HepG2 (cell line): Measurements from ENCODE around the gene HTRA2. TPM values are rescaled to one million over a fixed set of nuclear protein-coding genes. Genes with fewer than 3 reads are reported as not detected.

Experiments
- BCL6 ChIP-seq: IDR thresholded peaks from 2 replicates; pipeline ENCODE4 v1.6.1; 2016; ENCODE audit warnings: missing genetic modification reagents, missing compliant biosample characterization
- GABPB1 ChIP-seq: IDR thresholded peaks from 2 replicates; pipeline ENCODE4 v1.6.1; 2016; ENCODE audit warnings: mild to moderate bottlenecking, missing genetic modification reagents, moderate library complexity, missing compliant biosample characterization
- HDAC1 ChIP-seq: sonication (generic); formaldehyde crosslinking; IDR thresholded peaks from 2 replicates; pipeline ENCODE4 v1.5.1; 2020; ENCODE audit warnings: mild to moderate bottlenecking, missing genetic modification reagents
- KLF13 ChIP-seq: sonication (generic); formaldehyde crosslinking; IDR thresholded peaks from 2 replicates; pipeline ENCODE4 v1.4.0; 2020; ENCODE audit warnings: mild to moderate bottlenecking, missing genetic modification reagents
- MTF1 ChIP-seq: sonication (generic); formaldehyde crosslinking; IDR thresholded peaks from 2 replicates; pipeline ENCODE4 v1.5.0; 2020; ENCODE audit warnings: missing genetic modification reagents
- NR2C2 ChIP-seq: sonication (generic); formaldehyde crosslinking; IDR thresholded peaks from 2 replicates; pipeline ENCODE4 v1.4.0; 2020; ENCODE audit warnings: missing genetic modification reagents, mild to moderate bottlenecking, moderate library complexity, borderline replicate concordance
- THYN1 ChIP-seq: sonication (generic); formaldehyde crosslinking; IDR thresholded peaks from 2 replicates; pipeline ENCODE4 v1.8.1; 2023; ENCODE audit warnings: low read depth, mild to moderate bottlenecking, moderate library complexity, missing genetic modification reagents, borderline replicate concordance
- ZBTB38 ChIP-seq: sonication (generic); formaldehyde crosslinking; IDR thresholded peaks from 2 replicates; pipeline ENCODE4 v1.5.1; 2020; ENCODE audit warnings: mild to moderate bottlenecking, missing genetic modification reagents
- ZNF253 ChIP-seq: sonication (generic); formaldehyde crosslinking; IDR thresholded peaks from 2 replicates; pipeline ENCODE4 v1.8.0; 2022; ENCODE audit warnings: mild to moderate bottlenecking, missing genetic modification reagents, borderline replicate concordance
- ZNF761 ChIP-seq: sonication (generic); formaldehyde crosslinking; conservative IDR thresholded peaks from 2 replicates; pipeline ENCODE4 v1.4.0; 2020; ENCODE audit warnings: mild to moderate bottlenecking, missing genetic modification reagents
- ZSCAN31 ChIP-seq: sonication (generic); formaldehyde crosslinking; IDR thresholded peaks from 2 replicates; pipeline ENCODE4 v1.5.0; 2020; ENCODE audit warnings: low read depth, mild to moderate bottlenecking, missing genetic modification reagents
- polyA plus RNA-seq, 8 experiments: library from polyadenylated mRNA; depleted of rRNA in 3 of 8; stranded (reverse) in 7 of 8; unstranded in 1 of 8; fragments of >200 nt; fragmentation: Illumina TruSeq in 4 of 8; extraction: Trizol in 4 of 8; gene quantifications; 2 replicates each; pipeline versions ENCODE4 v1.2.1 to v1.2.3, GENCODE V29; 2011 to 2016; ENCODE audit warnings: low read depth in 4 of 8, missing spikeins in 1 of 8, mixed read lengths in 1 of 8; ENCODE audit not compliant: insufficient read depth in 1 of 8
- total RNA-seq, 5 experiments: library from RNA; depleted of rRNA; stranded (reverse); fragments of >200 nt; fragmentation: Illumina TruSeq; extraction: Trizol; gene quantifications; 2 replicates each; pipeline ENCODE4 v1.2.3, GENCODE V29; 2016; ENCODE audit warnings: low read depth in 1 of 5
- TF ChIP-seq, protein P1 (sequence below): sonication (generic); formaldehyde crosslinking; IDR thresholded peaks from 2 replicates; pipeline ENCODE4 v1.8.0; 2022; ENCODE audit warnings: mild to moderate bottlenecking, missing genetic modification reagents
- TF ChIP-seq, protein P2 (sequence below): sonication (generic); formaldehyde crosslinking; IDR thresholded peaks from 2 replicates; pipeline ENCODE4 v1.5.0; 2020; ENCODE audit warnings: mild to moderate bottlenecking, missing genetic modification reagents
- TF ChIP-seq, protein P3 (sequence below): sonication (generic); formaldehyde crosslinking; IDR thresholded peaks from 2 replicates; pipeline ENCODE4 v1.4.0; 2020; ENCODE audit warnings: missing genetic modification reagents
- TF ChIP-seq, protein P4 (sequence below): conservative IDR thresholded peaks from 2 replicates; pipeline ENCODE4 v1.6.1; 2018; ENCODE audit warnings: missing genetic modification reagents
- TF ChIP-seq, protein P5 (sequence below): sonication (generic); formaldehyde crosslinking; IDR thresholded peaks from 2 replicates; pipeline ENCODE4 v1.5.1; 2020; ENCODE audit warnings: mild to moderate bottlenecking, missing genetic modification reagents, moderate library complexity

Gene HTRA2
- total and polyA plus RNA-seq, 2 of the 13 experiments (the other 11 are each of a cell fraction or from before 2014, with no cell fraction given), result 47.7 to 50.3 TPM

DNA sequence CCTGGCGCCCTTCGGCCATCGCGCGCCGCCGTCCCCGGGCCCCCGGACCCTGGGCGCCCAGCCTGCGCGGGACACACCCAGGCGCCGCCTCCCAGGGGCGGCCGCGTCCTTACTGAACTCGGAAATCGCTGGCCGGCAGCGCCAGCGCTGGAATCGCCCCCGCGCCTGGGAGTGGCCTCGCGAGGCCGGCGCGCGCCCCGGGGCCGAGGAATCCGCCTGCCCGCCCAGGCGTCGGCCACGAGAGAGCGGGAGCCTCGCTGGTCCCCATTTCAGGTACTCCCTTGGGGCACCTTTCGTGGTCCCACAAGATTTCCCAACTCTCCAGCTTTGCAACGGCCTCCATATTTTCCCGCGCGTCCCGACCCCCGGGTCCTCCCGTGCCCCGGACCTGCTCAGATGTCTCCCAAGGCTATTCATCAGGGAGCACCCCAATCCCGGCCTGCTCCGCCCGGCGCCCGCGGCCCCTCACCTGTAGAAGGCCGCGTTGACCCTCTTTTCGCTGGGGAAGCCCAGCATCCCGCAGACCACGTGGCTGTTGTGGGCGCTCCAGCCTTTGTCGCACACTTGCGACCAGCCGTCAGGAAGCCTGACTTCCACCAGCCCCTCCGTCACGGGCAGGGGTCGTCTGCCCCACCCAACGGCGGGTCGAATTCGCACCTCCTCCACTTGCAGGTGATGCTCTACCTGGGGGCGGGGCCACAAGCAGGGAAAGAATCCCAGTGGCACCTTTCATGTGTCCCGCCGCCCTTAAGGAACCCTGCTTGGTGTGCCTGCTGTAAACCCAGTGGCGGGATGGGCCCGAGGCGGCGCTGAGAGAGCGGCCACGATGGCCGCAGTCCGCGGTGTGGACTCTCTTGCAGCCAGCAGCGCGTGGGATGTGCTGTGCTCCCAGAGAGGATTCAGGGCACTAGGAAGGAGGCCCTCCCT, 19.4 kb downstream of the HTRA2 start (continued):
- TF ChIP-seq, protein P1, sequence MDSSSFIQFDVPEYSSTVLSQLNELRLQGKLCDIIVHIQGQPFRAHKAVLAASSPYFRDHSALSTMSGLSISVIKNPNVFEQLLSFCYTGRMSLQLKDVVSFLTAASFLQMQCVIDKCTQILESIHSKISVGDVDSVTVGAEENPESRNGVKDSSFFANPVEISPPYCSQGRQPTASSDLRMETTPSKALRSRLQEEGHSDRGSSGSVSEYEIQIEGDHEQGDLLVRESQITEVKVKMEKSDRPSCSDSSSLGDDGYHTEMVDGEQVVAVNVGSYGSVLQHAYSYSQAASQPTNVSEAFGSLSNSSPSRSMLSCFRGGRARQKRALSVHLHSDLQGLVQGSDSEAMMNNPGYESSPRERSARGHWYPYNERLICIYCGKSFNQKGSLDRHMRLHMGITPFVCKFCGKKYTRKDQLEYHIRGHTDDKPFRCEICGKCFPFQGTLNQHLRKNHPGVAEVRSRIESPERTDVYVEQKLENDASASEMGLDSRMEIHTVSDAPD (CRISPR knock-in tag), result no peak
- peak; percentile 64 for TF ChIP-seq GABPB1 (CRISPR knock-in tag)
- TF ChIP-seq ZNF253 (CRISPR knock-in tag), result 0 out of 2 replicates have a peak, but pooled peaks have one; percentile 42
- TF ChIP-seq MTF1 (CRISPR knock-in tag), result no peak
- TF ChIP-seq, protein P2, sequence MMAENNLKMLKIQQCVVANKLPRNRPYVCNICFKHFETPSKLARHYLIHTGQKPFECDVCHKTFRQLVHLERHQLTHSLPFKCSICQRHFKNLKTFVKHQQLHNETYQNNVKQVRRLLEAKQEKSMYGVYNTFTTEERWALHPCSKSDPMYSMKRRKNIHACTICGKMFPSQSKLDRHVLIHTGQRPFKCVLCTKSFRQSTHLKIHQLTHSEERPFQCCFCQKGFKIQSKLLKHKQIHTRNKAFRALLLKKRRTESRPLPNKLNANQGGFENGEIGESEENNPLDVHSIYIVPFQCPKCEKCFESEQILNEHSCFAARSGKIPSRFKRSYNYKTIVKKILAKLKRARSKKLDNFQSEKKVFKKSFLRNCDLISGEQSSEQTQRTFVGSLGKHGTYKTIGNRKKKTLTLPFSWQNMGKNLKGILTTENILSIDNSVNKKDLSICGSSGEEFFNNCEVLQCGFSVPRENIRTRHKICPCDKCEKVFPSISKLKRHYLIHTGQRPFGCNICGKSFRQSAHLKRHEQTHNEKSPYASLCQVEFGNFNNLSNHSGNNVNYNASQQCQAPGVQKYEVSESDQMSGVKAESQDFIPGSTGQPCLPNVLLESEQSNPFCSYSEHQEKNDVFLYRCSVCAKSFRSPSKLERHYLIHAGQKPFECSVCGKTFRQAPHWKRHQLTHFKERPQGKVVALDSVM (CRISPR knock-in tag), result 0 out of 2 replicates have a peak, but pooled peaks have one; percentile 43
- no peak for TF ChIP-seq KLF13 (CRISPR knock-in tag)
- 0 out of 2 replicates have a peak, but pooled peaks have one; percentile 18 for TF ChIP-seq ZBTB38 (CRISPR knock-in tag)
- peak; percentile 64; the same call in 1 of the 2 replicates for TF ChIP-seq ZSCAN31 (CRISPR knock-in tag)
- TF ChIP-seq BCL6 (CRISPR knock-in tag), result 0 out of 2 replicates have a peak, but pooled peaks have one; percentile 5
- no peak for TF ChIP-seq ZNF761 (CRISPR knock-in tag)
- peak; percentile 33; the same call in 1 of the 2 replicates for TF ChIP-seq NR2C2 (CRISPR knock-in tag)
- TF ChIP-seq, protein P3, sequence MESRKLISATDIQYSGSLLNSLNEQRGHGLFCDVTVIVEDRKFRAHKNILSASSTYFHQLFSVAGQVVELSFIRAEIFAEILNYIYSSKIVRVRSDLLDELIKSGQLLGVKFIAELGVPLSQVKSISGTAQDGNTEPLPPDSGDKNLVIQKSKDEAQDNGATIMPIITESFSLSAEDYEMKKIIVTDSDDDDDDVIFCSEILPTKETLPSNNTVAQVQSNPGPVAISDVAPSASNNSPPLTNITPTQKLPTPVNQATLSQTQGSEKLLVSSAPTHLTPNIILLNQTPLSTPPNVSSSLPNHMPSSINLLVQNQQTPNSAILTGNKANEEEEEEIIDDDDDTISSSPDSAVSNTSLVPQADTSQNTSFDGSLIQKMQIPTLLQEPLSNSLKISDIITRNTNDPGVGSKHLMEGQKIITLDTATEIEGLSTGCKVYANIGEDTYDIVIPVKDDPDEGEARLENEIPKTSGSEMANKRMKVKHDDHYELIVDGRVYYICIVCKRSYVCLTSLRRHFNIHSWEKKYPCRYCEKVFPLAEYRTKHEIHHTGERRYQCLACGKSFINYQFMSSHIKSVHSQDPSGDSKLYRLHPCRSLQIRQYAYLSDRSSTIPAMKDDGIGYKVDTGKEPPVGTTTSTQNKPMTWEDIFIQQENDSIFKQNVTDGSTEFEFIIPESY (CRISPR knock-in tag), result peak; percentile 85
- TF ChIP-seq, protein P4, sequence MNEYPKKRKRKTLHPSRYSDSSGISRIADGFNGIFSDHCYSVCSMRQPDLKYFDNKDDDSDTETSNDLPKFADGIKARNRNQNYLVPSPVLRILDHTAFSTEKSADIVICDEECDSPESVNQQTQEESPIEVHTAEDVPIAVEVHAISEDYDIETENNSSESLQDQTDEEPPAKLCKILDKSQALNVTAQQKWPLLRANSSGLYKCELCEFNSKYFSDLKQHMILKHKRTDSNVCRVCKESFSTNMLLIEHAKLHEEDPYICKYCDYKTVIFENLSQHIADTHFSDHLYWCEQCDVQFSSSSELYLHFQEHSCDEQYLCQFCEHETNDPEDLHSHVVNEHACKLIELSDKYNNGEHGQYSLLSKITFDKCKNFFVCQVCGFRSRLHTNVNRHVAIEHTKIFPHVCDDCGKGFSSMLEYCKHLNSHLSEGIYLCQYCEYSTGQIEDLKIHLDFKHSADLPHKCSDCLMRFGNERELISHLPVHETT (CRISPR knock-in tag), result peak; percentile 49; the same call in 1 of the 2 replicates
- TF ChIP-seq HDAC1, result peak; percentile 33
- no peak for TF ChIP-seq THYN1 (CRISPR knock-in tag)
- TF ChIP-seq, protein P5, sequence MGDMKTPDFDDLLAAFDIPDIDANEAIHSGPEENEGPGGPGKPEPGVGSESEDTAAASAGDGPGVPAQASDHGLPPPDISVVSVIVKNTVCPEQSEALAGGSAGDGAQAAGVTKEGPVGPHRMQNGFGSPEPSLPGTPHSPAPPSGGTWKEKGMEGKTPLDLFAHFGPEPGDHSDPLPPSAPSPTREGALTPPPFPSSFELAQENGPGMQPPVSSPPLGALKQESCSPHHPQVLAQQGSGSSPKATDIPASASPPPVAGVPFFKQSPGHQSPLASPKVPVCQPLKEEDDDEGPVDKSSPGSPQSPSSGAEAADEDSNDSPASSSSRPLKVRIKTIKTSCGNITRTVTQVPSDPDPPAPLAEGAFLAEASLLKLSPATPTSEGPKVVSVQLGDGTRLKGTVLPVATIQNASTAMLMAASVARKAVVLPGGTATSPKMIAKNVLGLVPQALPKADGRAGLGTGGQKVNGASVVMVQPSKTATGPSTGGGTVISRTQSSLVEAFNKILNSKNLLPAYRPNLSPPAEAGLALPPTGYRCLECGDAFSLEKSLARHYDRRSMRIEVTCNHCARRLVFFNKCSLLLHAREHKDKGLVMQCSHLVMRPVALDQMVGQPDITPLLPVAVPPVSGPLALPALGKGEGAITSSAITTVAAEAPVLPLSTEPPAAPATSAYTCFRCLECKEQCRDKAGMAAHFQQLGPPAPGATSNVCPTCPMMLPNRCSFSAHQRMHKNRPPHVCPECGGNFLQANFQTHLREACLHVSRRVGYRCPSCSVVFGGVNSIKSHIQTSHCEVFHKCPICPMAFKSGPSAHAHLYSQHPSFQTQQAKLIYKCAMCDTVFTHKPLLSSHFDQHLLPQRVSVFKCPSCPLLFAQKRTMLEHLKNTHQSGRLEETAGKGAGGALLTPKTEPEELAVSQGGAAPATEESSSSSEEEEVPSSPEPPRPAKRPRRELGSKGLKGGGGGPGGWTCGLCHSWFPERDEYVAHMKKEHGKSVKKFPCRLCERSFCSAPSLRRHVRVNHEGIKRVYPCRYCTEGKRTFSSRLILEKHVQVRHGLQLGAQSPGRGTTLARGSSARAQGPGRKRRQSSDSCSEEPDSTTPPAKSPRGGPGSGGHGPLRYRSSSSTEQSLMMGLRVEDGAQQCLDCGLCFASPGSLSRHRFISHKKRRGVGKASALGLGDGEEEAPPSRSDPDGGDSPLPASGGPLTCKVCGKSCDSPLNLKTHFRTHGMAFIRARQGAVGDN, result peak; percentile 90
